ENCODE results near the gene BMP7. TPM values are rescaled to one million over a fixed set of nuclear protein-coding genes. Genes with fewer than 3 reads are reported as not detected.

The BMP7 gene
- total and polyA plus RNA-seq, 7 donors: under 0.01 to 5.4 (median 2.5) TPM

GRCh38 chr20:57198132-57199072 is 68.0 kb downstream of the BMP7 start:
- 73 to 77% methylated on average over 24 of the region's 24 CpGs for WGBS, 2 donors
- H3K27ac ChIP-seq: no peak overlapping the region
- no peak for DNase-seq
- intact Hi-C loops (cut with DNase I): no loop called here
- no peaks in the 10 kb centered on the region for H3K9me3 ChIP-seq
- TF ChIP-seq POLR2A (IDR thresholded peaks at IDR 0.05) (no peak), CTCF (IDR thresholded peaks at IDR 0.05) (no peak), POLR2AphosphoS5 (IDR thresholded peaks at IDR 0.05) (no peak), EP300 (IDR thresholded peaks at IDR 0.05) (no peak)
- no peak overlapping the region for H3K4me3 ChIP-seq
- H3K27me3 ChIP-seq: peaks cover 0 to 23% (median 11%) of the 10 kb centered on the region in 3 donors
- H3K36me3 ChIP-seq: no peaks in the 10 kb centered on the region
- no peaks in the 10 kb centered on the region for H3K4me1 ChIP-seq

- 72 to 77% methylated on average over 5 of the region's 5 CpGs for WGBS, 2 donors
- H3K27me3 ChIP-seq: peaks cover 0 to 23% (median 11%) of the 10 kb centered on the region in 3 donors
- intact Hi-C loops (cut with DNase I): no loop called here
- H3K4me3 ChIP-seq: no peak overlapping the region
- H3K27ac ChIP-seq: no peak overlapping the region
- H3K4me1 ChIP-seq: no peaks in the 10 kb centered on the region
- no peaks in the 10 kb centered on the region for H3K36me3 ChIP-seq
- no peak for TF ChIP-seq EP300 (IDR thresholded peaks at IDR 0.05)
- TF ChIP-seq POLR2AphosphoS5 (IDR thresholded peaks at IDR 0.05): no peak
- TF ChIP-seq POLR2A (IDR thresholded peaks at IDR 0.05): no peak
- no peak for TF ChIP-seq CTCF (IDR thresholded peaks at IDR 0.05)
- DNase-seq: no peak
- H3K9me3 ChIP-seq: no peaks in the 10 kb centered on the region
Observed at GRCh38 chr20:57197352-57198131, 68.9 kb downstream of the BMP7 start.

- no peaks in the 10 kb centered on the region for H3K36me3 ChIP-seq
- 78% methylated on average over 20 of the region's 20 CpGs for WGBS, 2 donors
- intact Hi-C loops (cut with DNase I): no loop called here
Observed at GRCh38 chr20:57195469-57196100, 70.9 kb downstream of the BMP7 start.

GRCh38 chr20:57195023-57195422 is 71.4 kb downstream of the BMP7 start:
- no peaks in the 10 kb centered on the region for H3K4me1 ChIP-seq
- H3K27me3 ChIP-seq: peaks cover 0 to 23% (median 11%) of the 10 kb centered on the region in 3 donors
- H3K27ac ChIP-seq: no peak overlapping the region
- TF ChIP-seq CTCF (IDR thresholded peaks at IDR 0.05): no peak
- TF ChIP-seq EP300 (IDR thresholded peaks at IDR 0.05): no peak
- TF ChIP-seq POLR2A (IDR thresholded peaks at IDR 0.05): no peak
- DNase-seq: no peak
- WGBS, 2 donors: 94% methylated on average over 10 of the region's 10 CpGs
- no peaks in the 10 kb centered on the region for H3K9me3 ChIP-seq
- H3K4me3 ChIP-seq: no peak overlapping the region
- intact Hi-C loops (cut with DNase I): no loop called here
- no peaks in the 10 kb centered on the region for H3K36me3 ChIP-seq

More at GRCh38 chr20:57195469-57196100, 70.9 kb downstream of the BMP7 start:
- no peak for TF ChIP-seq POLR2AphosphoS5 (IDR thresholded peaks at IDR 0.05)
- no peaks in the 10 kb centered on the region for H3K9me3 ChIP-seq
- H3K27me3 ChIP-seq: peaks cover 0 to 23% (median 11%) of the 10 kb centered on the region in 3 donors
- no peak for DNase-seq
- H3K4me1 ChIP-seq: no peaks in the 10 kb centered on the region
- no peak overlapping the region for H3K4me3 ChIP-seq
- no peak overlapping the region for H3K27ac ChIP-seq

Measured in sigmoid colon (tissue), 7 donors.